SH-SY5Y (cell line): ENCODE measurements around the gene ABLIM2.

Source experiments
- GATA2 ChIP-seq: IDR thresholded peaks from 2 replicates; pipeline ENCODE4 v1.6.1; 2011; ENCODE audit warnings: mild to moderate bottlenecking, low read depth, low read length
- GATA3 ChIP-seq: IDR thresholded peaks from 2 replicates; pipeline ENCODE4 v1.6.1; 2011; ENCODE audit warnings: low read depth, mild to moderate bottlenecking, low read length, moderate library complexity

Gene ABLIM2

GRCh38 chr4:8185295-8185694, 26.7 kb upstream of the ABLIM2 start:
- no peak for TF ChIP-seq GATA2
- TF ChIP-seq GATA3: no peak

- TF ChIP-seq GATA3: no peak
- no peak for TF ChIP-seq GATA2
Observed at GRCh38 chr4:8184061-8184460, 25.4 kb upstream of the ABLIM2 start.

- TF ChIP-seq GATA2 (no peak), GATA3 (no peak)
Observed at GRCh38 chr4:8182858-8183725, 24.5 kb upstream of the ABLIM2 start.

GRCh38 chr4:8182294-8182693, 23.7 kb upstream of the ABLIM2 start:
- no peak for TF ChIP-seq GATA2
- TF ChIP-seq GATA3: no peak

GRCh38 chr4:8181844-8182243, 23.2 kb upstream of the ABLIM2 start:
- TF ChIP-seq GATA3 (no peak), GATA2 (no peak)

GRCh38 chr4:8181119-8181518, 22.5 kb upstream of the ABLIM2 start:
- TF ChIP-seq GATA3 (no peak), GATA2 (no peak)

GRCh38 chr4:8180310-8181093, 21.9 kb upstream of the ABLIM2 start:
- TF ChIP-seq GATA3 (no peak), GATA2 (no peak)

- TF ChIP-seq GATA3 (no peak), GATA2 (no peak)
Observed at GRCh38 chr4:8179771-8180170, 21.2 kb upstream of the ABLIM2 start.

- TF ChIP-seq GATA3: no peak
- no peak for TF ChIP-seq GATA2
Observed at GRCh38 chr4:8179074-8179473, 20.5 kb upstream of the ABLIM2 start.

- TF ChIP-seq GATA3: no peak
- TF ChIP-seq GATA2: no peak
Observed at GRCh38 chr4:8177956-8178355, 19.3 kb upstream of the ABLIM2 start.

- no peak for TF ChIP-seq GATA2
- TF ChIP-seq GATA3: no peak
Observed at GRCh38 chr4:8177552-8177951, 18.9 kb upstream of the ABLIM2 start.

GRCh38 chr4:8176547-8177399, 18.2 kb upstream of the ABLIM2 start:
- TF ChIP-seq GATA2: no peak
- no peak for TF ChIP-seq GATA3

- TF ChIP-seq GATA3: no peak
- TF ChIP-seq GATA2: no peak
Observed at GRCh38 chr4:8175686-8176085, 17.1 kb upstream of the ABLIM2 start.

GRCh38 chr4:8174970-8175369, 16.4 kb upstream of the ABLIM2 start:
- TF ChIP-seq GATA2 (no peak), GATA3 (no peak)
